Thyroid gland (tissue), 4 donors: ENCODE data around the gene CGRRF1. TPM values are rescaled to one million over a fixed set of nuclear protein-coding genes. Genes with fewer than 3 reads are reported as not detected.

Experiments used
- DNase-seq, 2 donors: peaks; one replicate each; pipeline ENCODE4 v3.0.0-alpha.2; 2019
- H3K27ac ChIP-seq, 3 donors: fragments of 200-600 bp; sonication (generic); 1 replicate in 2 of 3; 2 replicates in 1 of 3; pipeline ENCODE4 v1.5.1; 2016 to 2019; ENCODE audit warnings: mild to moderate bottlenecking in 1 of 3, moderate library complexity in 1 of 3
- H3K27me3 ChIP-seq: fragments of 200-600 bp; sonication (generic); one replicate; pipeline ENCODE4 v1.5.1; 2019
- H3K36me3 ChIP-seq, 2 donors: fragments of 200-600 bp; sonication (generic); one replicate each; pipeline ENCODE4 v1.5.1; 2016 to 2019
- H3K4me1 ChIP-seq, 2 donors: fragments of 200-600 bp; sonication (generic); one replicate each; pipeline ENCODE4 v1.5.1; 2017 to 2019
- H3K4me3 ChIP-seq, 3 donors: fragments of 200-600 bp; sonication (generic); replicated peaks in 1 of 3; 1 replicate in 2 of 3; 2 replicates in 1 of 3; pipeline ENCODE4 v1.5.1; 2016; ENCODE audit warnings: mild to moderate bottlenecking in 1 of 3
- H3K9me3 ChIP-seq: fragments of 200-600 bp; sonication (generic); one replicate; pipeline ENCODE4 v1.5.1; 2017
- CTCF ChIP-seq, 6 experiments: fragments of 200-600 bp in 3 of 6; fragments of 450-650 bp in 3 of 6; sonication (generic) in 3 of 6; IDR thresholded peaks; one replicate each; pipeline ENCODE4 v1.5.1; 2016 to 2019; ENCODE audit warnings: antibody characterized with exemption in 6 of 6, mild to moderate bottlenecking in 2 of 6, inconsistent platforms in 1 of 6, moderate library complexity in 1 of 6
- POLR2A ChIP-seq, 2 donors: fragments of 450-650 bp; IDR thresholded peaks; one replicate each; pipeline ENCODE4 v1.6.1; 2017; ENCODE audit warnings: antibody characterized with exemption in 2 of 2, mild to moderate bottlenecking in 2 of 2, moderate library complexity in 1 of 2
- WGBS, 2 donors: methylation state at CpG; one replicate each; pipeline ENCODE4 v1.1.5; 2017; 5-methylcytosine and 5-hydroxymethylcytosine counted together
- intact Hi-C: fragments of 100-400 bp; cut with DNase I; formaldehyde crosslinking; loops from one replicate; pipeline ENCODE4 v1.15.1; 2023
- total RNA-seq, 4 donors: library from RNA; depleted of rRNA; stranded (reverse); fragments of >200 nt; gene quantifications; one replicate each; pipeline ENCODE4 v1.2.3, GENCODE V29; 2016

Gene CGRRF1
- total RNA-seq, 4 donors from 2014 or later, result 21.7 to 42.6 (median 25.8) TPM

DNA sequence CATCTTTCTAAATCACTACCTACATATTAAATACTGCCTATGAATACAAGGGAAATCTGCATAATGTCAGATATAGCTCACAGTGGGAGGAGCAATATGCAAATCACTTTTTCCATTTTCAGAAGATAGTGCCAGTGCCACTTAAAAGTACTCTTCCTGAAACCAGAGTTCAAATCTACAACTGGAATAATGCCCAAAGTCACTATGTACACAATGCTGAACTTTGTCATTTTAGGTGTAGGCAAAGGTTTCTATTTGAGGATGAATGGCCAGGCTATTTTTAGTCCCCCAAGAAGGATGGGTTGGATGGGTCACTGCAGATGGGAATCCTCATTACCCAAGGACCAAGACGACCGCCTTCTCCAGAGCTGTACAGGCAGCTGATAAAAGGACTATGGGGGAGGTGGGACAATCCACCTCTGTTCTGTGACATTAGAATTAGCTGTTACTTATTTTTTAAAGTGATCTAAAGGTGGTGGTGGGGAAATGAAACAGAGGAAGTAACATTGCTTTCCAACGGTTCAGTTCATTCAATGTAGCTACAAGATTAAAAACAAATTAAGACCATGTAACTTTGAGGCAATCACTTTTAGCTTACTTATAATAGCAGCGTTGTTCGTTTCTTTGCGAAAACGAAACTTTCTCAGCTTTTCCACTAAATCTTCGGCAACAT, 26.5 kb upstream of the CGRRF1 start:
- no peak overlapping the region for H3K27ac ChIP-seq
- no peak for DNase-seq
- peaks cover 6 to 19% of the 10 kb centered on the region in 2 donors for H3K4me1 ChIP-seq
- H3K9me3 ChIP-seq, result no peaks in the 10 kb centered on the region
- peaks cover 0 to 4% of the 10 kb centered on the region in 2 donors for H3K36me3 ChIP-seq
- no peaks in the 10 kb centered on the region for H3K27me3 ChIP-seq
- TF ChIP-seq POLR2A (IDR thresholded peaks at IDR 0.05), result no peak
- 82 to 85% methylated on average over 8 of the region's 8 CpGs for WGBS, 2 donors
- intact Hi-C loops, result no loop called here
- H3K4me3 ChIP-seq, result no peak overlapping the region

DNA sequence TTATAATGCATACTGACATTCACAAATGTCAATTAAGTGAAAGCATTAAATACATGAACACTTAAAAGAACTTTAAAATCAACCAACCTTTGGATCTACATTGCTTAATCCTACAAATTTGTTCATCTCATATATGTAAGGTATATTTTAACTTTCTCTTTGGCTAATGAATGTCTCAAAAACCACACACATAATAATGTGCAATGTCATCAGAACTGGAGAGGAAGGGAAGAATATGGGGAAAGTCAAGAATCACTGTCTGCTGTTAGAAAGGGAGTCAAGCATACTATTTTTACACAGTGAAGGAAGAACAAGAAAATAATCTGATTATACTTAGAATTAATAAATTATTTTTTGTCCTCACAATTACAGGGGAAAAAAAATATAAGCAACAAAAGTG, 25.9 kb upstream of the CGRRF1 start:
- no peak for TF ChIP-seq POLR2A (IDR thresholded peaks at IDR 0.05)
- TF ChIP-seq CTCF (IDR thresholded peaks at IDR 0.05), result no peak
- intact Hi-C loops, result no loop called here
- H3K27ac ChIP-seq, result no peak overlapping the region

DNA sequence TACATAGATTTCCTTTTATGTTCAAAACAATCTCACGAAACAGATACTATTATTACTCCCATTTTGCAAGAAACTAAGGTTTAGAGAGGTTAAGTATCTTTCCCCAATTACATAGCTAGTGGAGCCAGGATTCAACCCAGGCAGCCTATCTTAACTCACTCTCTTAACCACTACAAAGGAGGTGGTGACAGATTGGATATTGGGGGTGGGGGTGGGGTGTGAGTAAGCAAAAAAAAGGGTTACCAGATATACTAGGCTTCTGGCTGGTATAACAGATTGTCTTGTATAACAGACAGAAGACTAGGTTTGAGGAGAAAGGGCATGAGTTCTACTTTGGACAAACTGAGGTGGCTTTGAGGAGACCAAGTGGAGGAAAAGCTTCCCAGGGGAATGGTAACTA, 23.0 kb upstream of the CGRRF1 start:
- H3K4me1 ChIP-seq, result peaks cover 16 to 28% of the 10 kb centered on the region in 2 donors
- DNase-seq, result no peak
- WGBS, 2 donors, result 93 to 97% methylated on average over 1 of the region's 1 CpG
- TF ChIP-seq CTCF (IDR thresholded peaks at IDR 0.05), result no peak
- TF ChIP-seq POLR2A (IDR thresholded peaks at IDR 0.05), result no peak
- H3K9me3 ChIP-seq, result no peaks in the 10 kb centered on the region
- H3K27ac ChIP-seq, result no peak overlapping the region
- H3K27me3 ChIP-seq, result no peaks in the 10 kb centered on the region
- intact Hi-C loops, result no loop called here
- no peak overlapping the region for H3K4me3 ChIP-seq
- no peaks in the 10 kb centered on the region for H3K36me3 ChIP-seq

More for the DNA sequence above, 25.9 kb upstream of the CGRRF1 start:
- DNase-seq, result no peak
- Histone ChIP-seq H3K27me3 (no peaks in the 10 kb centered on the region), H3K9me3 (no peaks in the 10 kb centered on the region), H3K4me3 (no peak overlapping the region), H3K4me1 (peaks cover 6 to 19% of the 10 kb centered on the region in 2 donors), H3K36me3 (peaks cover 0 to under 1% of the 10 kb centered on the region in 2 donors)

- Histone ChIP-seq H3K4me1 (peaks cover 16 to 28% of the 10 kb centered on the region in 2 donors), H3K9me3 (no peaks in the 10 kb centered on the region), H3K4me3 (peak overlapping the region; percentile 27 to 90 (median 34)), H3K27me3 (no peaks in the 10 kb centered on the region), H3K27ac (peak overlapping the region; percentile 79 to 97 (median 85)), H3K36me3 (no peaks in the 10 kb centered on the region)
- intact Hi-C loops, result no loop called here
- TF ChIP-seq POLR2A (IDR thresholded peaks at IDR 0.05), result no peak
- TF ChIP-seq CTCF (IDR thresholded peaks at IDR 0.05), result no peak
- no peak for DNase-seq
- 30 to 41% methylated on average over 4 of the region's 4 CpGs for WGBS, 2 donors
Observed at GRCh38 chr14:54487771-54488170, 21.9 kb upstream of the CGRRF1 start.

DNA sequence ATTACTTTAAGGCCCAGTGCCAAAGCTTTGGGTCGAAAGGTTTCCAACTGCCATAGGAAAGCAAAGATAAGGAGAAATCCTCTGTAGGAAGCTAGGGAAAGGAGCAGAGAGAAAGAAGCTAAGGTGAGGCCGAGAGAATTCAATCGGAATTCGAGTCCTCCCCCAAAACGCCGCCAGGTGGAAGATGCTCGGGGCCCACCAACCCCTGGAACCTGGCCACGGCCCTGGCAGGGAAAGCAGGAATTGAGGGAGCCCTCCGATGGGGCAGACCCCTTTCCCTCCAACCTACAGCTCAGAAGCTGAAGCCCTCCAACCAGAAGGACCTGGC, 21.4 kb upstream of the CGRRF1 start:
- 0 to 1% methylated on average over 9 of the region's 9 CpGs for WGBS, 2 donors
- intact Hi-C loops, result no loop called here
- Histone ChIP-seq H3K4me1 (peaks cover 16 to 24% of the 10 kb centered on the region in 2 donors), H3K27me3 (no peaks in the 10 kb centered on the region), H3K4me3 (peak overlapping the region; percentile 27 to 90 (median 34)), H3K36me3 (no peaks in the 10 kb centered on the region), H3K9me3 (no peaks in the 10 kb centered on the region), H3K27ac (peak overlapping the region; percentile 79 to 97 (median 85))
- DNase-seq, result no peak
- TF ChIP-seq POLR2A (IDR thresholded peaks at IDR 0.05), result no peak
- TF ChIP-seq CTCF (IDR thresholded peaks at IDR 0.05), result peak in 1 of 6 experiments; percentile 13
